H1 (cell line): ENCODE data around the gene PRPF18. TPM values are rescaled to one million over a fixed set of nuclear protein-coding genes. Genes with fewer than 3 reads are reported as not detected.

ENCODE experiments used
- CEBPB ChIP-seq: IDR thresholded peaks from 2 replicates; pipeline ENCODE4 v1.6.1; 2012; ENCODE audit warnings: low read depth, low read length
- GABPA ChIP-seq: IDR thresholded peaks from 2 replicates; pipeline ENCODE4 v1.6.1; 2011; ENCODE audit warnings: mild to moderate bottlenecking, low read length, moderate library complexity, borderline replicate concordance; ENCODE audit not compliant: insufficient read depth
- KDM5A ChIP-seq: fragments of 200-600 bp; IDR thresholded peaks from 2 replicates; pipeline ENCODE4 v1.7.1; 2012; ENCODE audit warnings: mild to moderate bottlenecking, low read length, inconsistent platforms, mixed read lengths
- NRF1 ChIP-seq: IDR thresholded peaks from 2 replicates; pipeline ENCODE4 v1.6.1; 2011; ENCODE audit warnings: mild to moderate bottlenecking, low read depth, low read length, improper control_type of control experiment
- POU5F1 ChIP-seq: IDR thresholded peaks from 2 replicates; pipeline ENCODE4 v1.6.1; 2011; ENCODE audit warnings: low read depth, mild to moderate bottlenecking, low read length, moderate library complexity
- SIX5 ChIP-seq: IDR thresholded peaks from 2 replicates; pipeline ENCODE4 v1.6.1; 2011; ENCODE audit warnings: mild to moderate bottlenecking, low read depth, low read length
- ZNF274 ChIP-seq: IDR thresholded peaks from 2 replicates; pipeline ENCODE4 v1.7.0; 2012; ENCODE audit warnings: low read length, borderline replicate concordance; ENCODE audit errors: extremely low read depth
- polyA plus RNA-seq, 7 experiments: library from polyadenylated mRNA; depleted of rRNA in 3 of 7; stranded (reverse) in 5 of 7; unstranded in 2 of 7; fragments of >200 nt in 5 of 7; fragments of 200-250 nt in 2 of 7; gene quantifications; 1 replicate in 5 of 7; 2 replicates in 1 of 7; 4 replicates in 1 of 7; pipeline versions ENCODE4 v1.2.1 to v1.2.3, GENCODE V29; 2011 to 2013; ENCODE audit warnings: missing spikeins in 2 of 7, mixed read lengths in 2 of 7
- total RNA-seq: library from RNA; stranded (reverse); fragmentation: NEBNext Ultra II Directional; extraction: Animal tissue kit (Norgen Biotek cat#: 25700); gene quantifications from 2 replicates; pipeline ENCODE4 v1.2.1, GENCODE V29; 2021

PRPF18 gene
- total and polyA plus RNA-seq, 2 of the 8 experiments (the other 6 are each of a cell fraction or from before 2014, with no cell fraction given), result 3.8 to 12.6 TPM

- no peak for TF ChIP-seq ZNF274
- TF ChIP-seq KDM5A, result no peak
- TF ChIP-seq CEBPB, result no peak
- TF ChIP-seq NRF1, result no peak
- no peak for TF ChIP-seq POU5F1
- no peak for TF ChIP-seq SIX5
- TF ChIP-seq GABPA, result no peak
Measured at GRCh38 chr10:13564576-13564975, 22.2 kb upstream of the PRPF18 start (continued).
